ENCODE measurements around the gene RAB15.

GRCh38 chr14:65000898-65001591, 28.9 kb upstream of the RAB15 start:
- no peak for TF ChIP-seq RAD21 (CRISPR knock-in tag; conservative IDR thresholded peaks at IDR 0.05 in 1 of 2, IDR thresholded peaks at IDR 0.05 in 1 of 2)
- TF ChIP-seq FOXM1 (IDR thresholded peaks at IDR 0.05; ENCODE audit: low read depth) = no peak
- no peak for TF ChIP-seq FOXM1 (CRISPR knock-in tag; IDR thresholded peaks at IDR 0.05; ENCODE audit: low read depth)
- no peak for TF ChIP-seq RAD51 (IDR thresholded peaks at IDR 0.05; ENCODE audit: borderline replicate concordance, low read depth)
- TF ChIP-seq ZNF217 (CRISPR knock-in tag; IDR thresholded peaks at IDR 0.05) = no peak
- no peak for TF ChIP-seq NCOR1 (IDR thresholded peaks at IDR 0.05)
- TF ChIP-seq CEBPG (CRISPR knock-in tag; IDR thresholded peaks at IDR 0.05) = no peak
- TF ChIP-seq CEBPG (tag; conservative IDR thresholded peaks at IDR 0.05 in 1 of 2, IDR thresholded peaks at IDR 0.05 in 1 of 2) = no peak
- TF ChIP-seq PCBP2 (IDR thresholded peaks at IDR 0.05; ENCODE audit: low read depth, low read length, poor library complexity, severe bottlenecking) = no peak
- TF ChIP-seq ESRRB (CRISPR knock-in tag; IDR thresholded peaks at IDR 0.05; ENCODE audit: borderline replicate concordance) = no peak
- TF ChIP-seq HMGXB4 (CRISPR knock-in tag; IDR thresholded peaks at IDR 0.05) = no peak
- no peak for TF ChIP-seq PKNOX1 (IDR thresholded peaks at IDR 0.05)
- TF ChIP-seq CUX1 (CRISPR knock-in tag; IDR thresholded peaks at IDR 0.05) = no peak
